Lung microvascular endothelial cell (primary cell): Measurements from ENCODE around the gene UCHL3. TPM values are rescaled to one million over a fixed set of nuclear protein-coding genes. Genes with fewer than 3 reads are reported as not detected.

Experiments used
- DNase-seq, 2 donors: peaks; one replicate each; pipeline versions ENCODE4 v3.0.0 to v3.0.0-alpha.2; 2010; ENCODE audit warnings: low read depth in 2 of 2
- total RNA-seq: library from RNA; depleted of rRNA; stranded (reverse); fragments of >200 nt; gene quantifications from 2 replicates; pipeline ENCODE4 v1.2.1, GENCODE V29; 2014

Gene UCHL3
- total RNA-seq, 1 donor from 2014 or later: 30.4 TPM

GRCh38 chr13:75547917-75548316, 1.7 kb upstream of the UCHL3 start:
- no peak for DNase-seq

- peak; percentile 48 to 74 for DNase-seq
Observed at GRCh38 chr13:75550159-75550567, 572 bp downstream of the UCHL3 start.

- DNase-seq: no peak
Observed at GRCh38 chr13:75554464-75554863, 4.9 kb downstream of the UCHL3 start.

- no peak for DNase-seq
Observed at GRCh38 chr13:75554981-75555380, 5.4 kb downstream of the UCHL3 start.

GRCh38 chr13:75555836-75556235, 6.2 kb downstream of the UCHL3 start:
- DNase-seq: no peak

GRCh38 chr13:75556961-75557360, 7.4 kb downstream of the UCHL3 start:
- no peak for DNase-seq

- DNase-seq: no peak
Observed at GRCh38 chr13:75558145-75558840, 8.7 kb downstream of the UCHL3 start.

- peak; percentile 38 to 42 for DNase-seq
Observed at GRCh38 chr13:75566658-75567057, 17.1 kb downstream of the UCHL3 start.

GRCh38 chr13:75569576-75569975, 20.0 kb downstream of the UCHL3 start:
- DNase-seq: no peak

- no peak for DNase-seq
Observed at GRCh38 chr13:75579529-75579928, 29.9 kb downstream of the UCHL3 start.

- no peak for DNase-seq
Observed at GRCh38 chr13:75581874-75582640, 32.5 kb downstream of the UCHL3 start.

GRCh38 chr13:75583091-75583490, 33.5 kb downstream of the UCHL3 start:
- no peak for DNase-seq

GRCh38 chr13:75585153-75585552, 35.6 kb downstream of the UCHL3 start:
- no peak for DNase-seq

- no peak for DNase-seq
Observed at GRCh38 chr13:75587679-75588078, 38.1 kb downstream of the UCHL3 start.

- no peak for DNase-seq
Observed at GRCh38 chr13:75596657-75597182, 47.1 kb downstream of the UCHL3 start.

- DNase-seq: no peak
Observed at GRCh38 chr13:75600371-75600770, 50.8 kb downstream of the UCHL3 start.

- DNase-seq: no peak
Observed at GRCh38 chr13:75603038-75603437, 53.4 kb downstream of the UCHL3 start.

- DNase-seq: no peak
Observed at GRCh38 chr13:75607447-75607846, 57.9 kb downstream of the UCHL3 start.

GRCh38 chr13:75610466-75610865, 60.9 kb downstream of the UCHL3 start:
- no peak for DNase-seq

- DNase-seq: no peak
Observed at GRCh38 chr13:75612354-75612753, 62.8 kb downstream of the UCHL3 start.

GRCh38 chr13:75617230-75617629, 67.6 kb downstream of the UCHL3 start:
- no peak for DNase-seq

- no peak for DNase-seq
Observed at GRCh38 chr13:75618308-75618707, 68.7 kb downstream of the UCHL3 start.

GRCh38 chr13:75620020-75620419, 70.4 kb downstream of the UCHL3 start:
- DNase-seq: no peak
